Measurements from ENCODE around the gene GDPD3.

GDPD3 gene

DNA sequence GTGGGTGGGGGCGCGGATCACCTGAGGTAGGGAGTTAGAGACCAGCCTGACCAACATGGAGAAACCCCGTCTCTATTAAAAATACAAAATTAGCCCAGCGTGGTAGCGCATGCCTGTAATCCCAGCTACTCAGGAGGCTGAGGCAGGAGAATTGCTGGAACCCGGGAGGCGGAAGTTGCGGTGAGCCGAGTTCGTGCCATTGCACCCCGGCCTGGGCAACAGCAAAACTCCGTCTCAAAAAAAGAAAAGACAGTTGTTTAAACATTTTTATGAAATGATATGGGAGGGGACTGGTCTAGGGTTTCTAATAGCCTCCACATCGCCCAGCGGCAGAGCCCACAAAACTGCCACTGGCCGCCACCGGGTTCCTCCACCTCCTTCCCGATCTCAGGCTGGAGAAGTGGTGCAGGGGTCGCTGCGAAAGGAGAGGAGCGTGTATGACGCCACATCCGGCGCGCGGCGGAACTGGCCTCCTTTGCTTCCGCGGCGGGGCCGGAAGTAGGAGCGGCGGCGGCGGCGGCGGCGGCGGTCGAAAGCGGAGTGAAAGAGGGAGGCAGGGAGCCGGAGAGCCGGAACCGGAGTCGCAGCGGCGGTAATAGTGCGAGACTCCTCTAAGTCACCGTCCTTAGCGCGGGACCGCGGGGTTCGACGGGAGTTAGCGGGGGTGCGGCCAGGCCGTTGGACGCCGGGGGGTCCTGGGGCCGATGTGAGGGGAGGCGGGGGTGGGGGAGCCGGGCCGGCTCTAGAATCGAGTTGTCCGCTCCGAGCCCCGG, 37.6 kb downstream of the GDPD3 start, which contains the start of gene PPP4C:
PPP4C (plus strand) TSS at position 492 of the 773 bp plus-strand sequence. CDS start 384 bp downstream, outside the sequence.
- DNase-seq, result peak; percentile 80

- no peak for DNase-seq
Observed at GRCh38 chr16:30070490-30070889, 42.8 kb downstream of the GDPD3 start.

GRCh38 chr16:30069611-30070462, 43.5 kb downstream of the GDPD3 start:
- DNase-seq, result no peak

- peak; percentile 52 for DNase-seq
Observed at GRCh38 chr16:30068750-30069610, 44.4 kb downstream of the GDPD3 start.

DNA sequence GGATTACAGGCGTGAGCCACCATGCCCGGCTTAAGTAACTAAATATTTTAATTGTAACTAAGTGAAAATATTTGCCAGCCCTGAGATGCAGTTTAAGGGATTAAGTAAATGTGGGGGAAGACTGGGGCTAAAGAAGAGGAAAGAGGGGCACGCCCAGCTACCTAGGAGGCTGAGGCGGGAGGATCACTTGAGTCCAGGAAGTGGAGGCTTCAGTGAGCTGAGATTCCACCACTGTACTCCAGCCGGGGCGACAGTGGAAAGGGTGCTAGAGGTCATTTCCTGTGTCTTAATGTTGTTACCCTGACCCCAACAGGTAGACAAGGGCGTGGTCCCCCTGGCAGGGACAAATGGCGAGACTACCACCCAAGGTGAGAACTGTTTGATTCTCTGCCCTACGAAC, 45.0 kb downstream of the GDPD3 start:
- DNase-seq, result no peak

GRCh38 chr16:30067584-30067916, 45.8 kb downstream of the GDPD3 start:
- DNase-seq, result no peak

GRCh38 chr16:30066761-30067583, 46.4 kb downstream of the GDPD3 start:
- no peak for DNase-seq

DNA sequence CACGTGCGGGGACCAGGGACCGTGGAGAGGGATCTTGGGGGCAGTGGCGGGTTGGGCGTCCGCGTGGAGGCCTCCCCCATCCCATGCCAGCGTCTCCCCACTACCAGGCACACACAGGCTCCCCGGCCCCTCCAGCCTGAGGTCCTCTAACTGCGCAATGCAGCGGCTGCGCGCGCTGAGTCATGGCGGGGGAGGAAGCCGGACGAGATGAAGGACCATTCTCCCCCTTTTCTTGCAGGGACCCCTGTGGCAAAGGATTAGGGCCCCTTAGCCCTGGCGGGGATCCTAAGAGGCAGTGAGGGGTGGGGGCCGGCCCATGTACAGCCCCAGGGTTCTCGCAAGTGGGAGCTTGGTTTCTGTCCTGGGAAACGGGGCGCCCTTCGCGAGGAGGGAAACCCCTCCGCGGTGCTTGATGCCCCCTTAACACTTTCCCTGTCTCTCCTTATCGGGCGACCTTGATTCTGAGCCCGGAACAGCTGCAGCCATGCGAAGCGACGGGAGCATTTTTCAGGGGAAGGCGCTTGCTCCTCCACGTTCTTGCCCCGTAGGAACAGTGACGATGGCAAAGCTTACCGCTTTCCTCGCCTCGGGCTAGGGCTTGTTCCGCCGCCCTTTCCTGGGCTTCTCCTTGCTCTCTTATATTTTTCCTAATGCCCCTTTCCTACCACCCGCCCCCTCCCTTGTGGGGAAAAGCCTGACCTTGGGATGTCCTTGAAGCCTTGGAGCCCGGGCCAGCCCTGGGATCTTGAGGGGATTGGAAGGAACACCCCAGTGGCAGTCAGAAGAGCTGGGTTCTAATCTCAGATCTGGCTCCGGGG, 47.2 kb downstream of the GDPD3 start:
- DNase-seq, result no peak

GRCh38 chr16:30065102-30065942, 48.0 kb downstream of the GDPD3 start, which contains the start of gene ALDOA:
Gene ALDOA (plus strand): TSS chr16:30065760. CDS start chr16:30066898, 1,138 bp downstream.
- DNase-seq, result peak; percentile 95

DNA sequence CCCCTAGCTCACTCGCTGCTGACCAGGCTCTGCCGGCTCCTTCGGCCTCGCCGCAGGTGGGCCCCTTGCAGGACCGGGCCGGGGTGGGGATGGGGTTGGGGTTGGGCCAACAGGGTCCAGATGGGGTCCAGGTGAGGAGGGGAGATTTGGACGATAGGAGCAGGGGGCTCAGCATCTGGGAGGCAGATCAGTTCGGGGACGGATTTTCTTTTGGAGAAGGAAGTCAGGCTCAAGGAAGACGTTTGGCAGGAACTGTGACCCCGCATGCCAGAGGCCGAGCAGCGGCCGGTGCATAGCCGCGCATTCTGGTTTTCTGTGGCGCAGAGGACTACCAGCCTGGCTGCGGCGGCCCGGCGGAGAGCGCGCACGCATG, 48.6 kb downstream of the GDPD3 start:
- no peak for DNase-seq

GRCh38 chr16:30063893-30064728, 49.2 kb downstream of the GDPD3 start:
- peak; percentile 76 for DNase-seq

- no peak for DNase-seq
Observed at GRCh38 chr16:30063278-30063892, 50.0 kb downstream of the GDPD3 start.

DNA sequence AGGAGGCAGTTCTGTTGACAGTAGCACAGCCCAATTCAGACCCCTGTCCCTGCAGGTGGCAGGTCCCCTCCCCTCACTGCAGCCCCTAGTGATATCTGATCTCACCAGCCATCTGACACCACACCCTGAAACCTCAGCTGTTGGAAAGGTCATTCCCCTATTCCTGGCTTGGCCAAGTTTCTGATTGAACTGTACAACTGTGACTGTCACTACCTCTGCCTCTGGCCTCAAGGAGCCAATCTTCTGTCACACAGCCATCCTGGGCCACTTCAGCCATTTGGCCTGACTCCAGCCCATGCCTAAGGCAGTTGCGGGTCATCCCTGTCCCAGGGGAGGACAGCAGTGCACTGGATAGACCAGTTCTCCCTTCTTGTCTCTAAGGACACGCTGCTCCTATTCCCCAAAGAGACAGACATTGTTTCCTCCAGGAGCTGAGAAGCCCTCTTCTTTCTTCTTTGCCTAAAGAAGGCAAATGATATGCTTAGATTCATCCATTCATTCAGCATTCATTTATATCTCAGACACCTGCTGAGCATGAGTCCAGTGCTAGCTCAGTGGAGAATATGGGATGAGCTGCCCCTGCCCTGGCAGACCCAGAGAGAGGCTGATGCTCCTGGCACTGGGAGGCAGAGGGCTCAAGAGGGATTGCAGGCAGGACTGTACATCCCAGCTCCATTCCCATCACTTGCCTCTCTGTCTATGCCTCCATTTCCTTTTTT, 52.3 kb downstream of the GDPD3 start:
- DNase-seq, result no peak

GRCh38 chr16:30060346-30060745, 53.0 kb downstream of the GDPD3 start:
- no peak for DNase-seq

DNA sequence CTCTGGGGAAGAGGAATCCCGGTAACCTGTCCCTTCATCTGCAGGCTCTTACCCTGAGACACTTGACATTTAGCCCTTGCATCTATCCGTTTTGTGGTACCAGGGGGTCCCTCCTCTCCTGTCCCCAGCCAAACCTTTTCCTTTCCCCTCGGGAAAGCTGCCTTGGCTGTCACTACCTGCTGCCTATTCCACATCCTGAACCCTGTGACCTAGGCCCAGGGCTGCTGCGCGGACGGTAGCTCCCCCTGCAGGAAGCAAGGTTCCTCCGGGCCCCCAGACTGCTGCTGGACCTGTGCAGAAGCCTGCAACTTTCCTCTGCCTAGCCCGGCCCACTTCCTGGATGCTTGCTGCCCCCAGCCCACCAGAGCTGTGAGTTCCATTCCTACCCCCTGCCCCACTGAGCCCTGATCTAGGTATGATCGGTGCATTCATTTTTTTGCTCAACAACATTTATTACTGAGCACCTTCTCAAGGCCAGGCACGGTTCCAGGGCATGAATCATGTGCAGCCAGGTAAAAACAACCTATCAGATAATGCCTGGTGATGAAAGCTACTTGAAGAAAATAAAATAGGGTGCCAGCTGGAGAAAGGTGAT, 58.3 kb downstream of the GDPD3 start:
- peak; percentile 36 for DNase-seq

Measured in CD4-positive, alpha-beta T cell treated with Interleukin-4 for 4 hours (primary cell).